Endothelial cell of hepatic sinusoid (primary cell): Measurements from ENCODE around the gene FZD10.

ENCODE experiments used
- in situ Hi-C: cut with HindIII; loops from 2 replicates; pipeline ENCODE4 v1.10.0; 2017; ENCODE audit warnings: low sequenced_read_pairs

FZD10 gene

GRCh38 chr12:130178282-130178681 is 16.0 kb downstream of the FZD10 start:
- in situ Hi-C loops: no loop called here

DNA sequence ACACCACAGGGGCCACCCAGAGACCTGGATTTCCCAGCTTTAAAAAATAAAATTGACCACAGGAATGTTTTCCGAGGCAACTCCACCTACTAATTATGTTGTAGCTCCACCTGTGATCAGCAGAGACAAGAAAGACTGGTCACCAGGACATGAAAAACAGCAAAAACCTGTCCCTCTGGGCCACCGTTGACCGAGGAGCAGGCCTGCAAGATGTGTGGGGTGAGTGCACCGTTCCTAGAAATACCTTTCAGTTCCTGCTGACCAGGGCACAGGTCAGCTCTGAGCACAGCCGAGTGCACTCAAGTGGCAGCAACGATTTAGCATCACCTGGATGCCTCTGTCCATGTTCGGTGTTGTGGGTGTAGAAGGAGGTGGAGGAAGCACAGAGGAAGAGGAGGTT is 16.9 kb downstream of the FZD10 start:
- in situ Hi-C loops: no loop called here

- in situ Hi-C loops: no loop called here
These were observed 17.4 kb downstream of the FZD10 start for GRCh38 chr12:130179621-130180020.

DNA sequence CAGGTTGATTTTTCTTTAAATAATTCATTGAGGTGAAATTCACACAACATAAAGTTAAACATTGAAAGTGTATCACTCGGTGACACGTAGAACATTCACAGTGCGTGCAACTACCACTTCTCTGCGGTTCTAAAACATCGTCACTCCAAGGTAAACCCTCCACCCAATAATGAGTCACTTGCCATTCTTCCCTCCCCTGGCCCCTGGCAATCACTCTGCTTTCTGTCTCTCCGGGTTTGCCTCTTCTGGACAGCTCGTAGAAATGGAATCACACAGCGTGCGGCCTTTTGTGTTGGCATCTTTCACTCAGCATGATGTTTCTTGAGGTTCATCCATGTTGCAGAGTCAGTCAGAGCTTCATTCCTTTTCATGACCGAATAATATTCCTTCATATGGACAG is 18.9 kb downstream of the FZD10 start:
- in situ Hi-C loops: no loop called here

- in situ Hi-C loops: no loop called here
These were observed 21.5 kb downstream of the FZD10 start for GRCh38 chr12:130183585-130184370.

DNA sequence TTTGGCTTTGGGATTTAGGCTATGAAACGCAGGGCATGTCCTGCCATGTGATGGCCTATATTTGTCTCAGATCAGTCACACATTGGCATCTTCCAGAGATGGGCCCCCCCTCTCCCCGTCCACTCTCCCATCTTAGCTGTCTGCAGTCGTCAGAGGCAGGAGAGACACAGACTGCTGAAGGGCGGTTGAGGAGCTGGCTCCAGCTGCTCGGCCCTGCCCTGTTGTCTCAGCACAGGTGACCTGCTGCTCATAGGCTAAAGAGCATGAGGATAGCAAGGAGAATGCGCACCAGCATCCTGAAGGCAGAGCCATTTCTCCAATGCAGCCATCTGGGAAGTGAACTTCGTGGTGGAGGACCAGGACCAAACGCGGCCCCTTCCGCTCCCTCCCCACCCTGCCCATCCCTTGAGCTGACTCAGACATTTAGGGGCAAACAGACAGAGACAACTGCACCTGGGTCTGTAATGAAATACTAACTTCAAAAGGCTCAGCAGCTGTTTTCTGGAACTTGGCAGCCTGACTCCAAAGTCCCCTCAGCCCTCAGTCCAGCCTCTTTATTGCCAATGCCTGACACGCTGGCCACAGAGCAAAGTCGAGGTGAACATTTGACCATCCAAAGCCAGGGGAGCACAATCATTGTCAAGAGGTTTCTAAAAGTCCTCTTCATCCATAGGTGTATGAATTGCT is 22.3 kb downstream of the FZD10 start:
- in situ Hi-C loops: no loop called here

DNA sequence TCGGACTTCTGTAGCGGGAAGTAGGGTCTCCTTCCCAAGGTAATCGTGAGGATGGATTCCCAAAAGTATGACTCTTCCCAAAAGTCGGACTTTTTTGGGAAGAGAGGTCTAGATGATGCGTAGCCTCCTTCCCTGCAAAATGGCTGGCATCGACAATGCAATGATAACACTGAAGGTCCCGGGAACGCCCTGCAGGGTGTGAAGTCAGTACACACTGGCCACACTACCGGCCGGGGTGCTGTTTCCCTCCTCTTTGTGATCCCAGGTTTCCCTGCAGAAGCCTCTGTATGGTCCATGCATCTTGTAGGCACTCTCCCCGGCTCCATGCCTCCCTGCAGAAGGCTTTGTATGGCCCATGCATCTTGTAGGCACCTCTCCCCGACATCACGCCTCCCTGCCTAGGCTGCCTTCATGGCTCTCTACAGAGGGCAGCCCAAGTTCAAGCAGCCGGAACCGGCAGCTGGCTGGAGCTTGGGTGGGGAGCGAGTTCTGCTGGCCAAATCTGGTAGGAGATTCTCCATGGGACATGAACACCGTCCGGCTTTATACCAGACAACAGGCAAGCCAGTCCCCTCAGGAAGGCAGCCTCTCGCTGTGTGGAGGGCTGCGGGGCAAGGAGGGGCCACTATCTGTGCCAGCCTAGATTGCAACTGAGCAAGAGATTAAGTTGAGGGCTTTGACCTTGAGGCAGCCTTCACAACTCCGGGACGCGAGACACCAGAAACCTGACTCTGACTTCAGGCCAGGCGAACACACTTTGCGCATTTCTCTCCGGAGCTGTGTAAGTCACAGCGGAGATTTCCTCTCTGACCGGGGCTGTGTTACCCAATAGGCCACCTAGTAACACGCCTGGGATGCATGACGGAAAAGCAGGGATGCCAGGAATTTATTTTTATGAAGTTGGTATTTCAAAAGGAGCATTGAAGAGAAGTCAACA is 23.5 kb downstream of the FZD10 start:
- in situ Hi-C loops: no loop called here

DNA sequence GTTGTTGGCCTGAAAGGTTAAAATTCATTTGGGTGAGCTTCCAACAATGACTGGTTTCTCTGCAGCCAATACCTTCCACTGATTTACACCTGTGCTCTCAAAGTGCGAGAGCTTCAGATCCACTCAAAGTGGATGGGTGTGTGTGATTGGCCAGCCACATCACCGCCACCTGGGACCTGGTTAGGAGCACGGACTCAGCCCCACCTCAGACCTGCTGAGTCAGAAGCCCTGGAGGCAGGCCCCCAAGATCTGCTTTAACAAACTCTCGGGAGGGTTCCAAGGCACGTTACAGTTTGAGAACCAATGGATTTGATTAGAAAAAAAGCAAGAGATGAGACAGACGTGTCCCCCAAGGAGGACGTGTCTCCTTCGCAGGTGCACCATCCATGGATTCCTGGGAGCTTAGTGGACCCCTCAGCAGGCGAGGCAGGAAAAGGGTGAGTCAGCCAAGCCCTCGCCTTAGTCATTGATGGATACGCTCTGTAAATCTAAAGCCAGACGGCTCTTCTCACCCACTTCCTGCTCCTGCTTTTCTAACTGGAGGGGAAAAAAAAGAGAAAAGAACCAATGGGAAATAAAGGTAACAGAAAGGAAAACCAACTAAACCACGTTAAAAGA is 24.5 kb downstream of the FZD10 start:
- in situ Hi-C loops: no loop called here

DNA sequence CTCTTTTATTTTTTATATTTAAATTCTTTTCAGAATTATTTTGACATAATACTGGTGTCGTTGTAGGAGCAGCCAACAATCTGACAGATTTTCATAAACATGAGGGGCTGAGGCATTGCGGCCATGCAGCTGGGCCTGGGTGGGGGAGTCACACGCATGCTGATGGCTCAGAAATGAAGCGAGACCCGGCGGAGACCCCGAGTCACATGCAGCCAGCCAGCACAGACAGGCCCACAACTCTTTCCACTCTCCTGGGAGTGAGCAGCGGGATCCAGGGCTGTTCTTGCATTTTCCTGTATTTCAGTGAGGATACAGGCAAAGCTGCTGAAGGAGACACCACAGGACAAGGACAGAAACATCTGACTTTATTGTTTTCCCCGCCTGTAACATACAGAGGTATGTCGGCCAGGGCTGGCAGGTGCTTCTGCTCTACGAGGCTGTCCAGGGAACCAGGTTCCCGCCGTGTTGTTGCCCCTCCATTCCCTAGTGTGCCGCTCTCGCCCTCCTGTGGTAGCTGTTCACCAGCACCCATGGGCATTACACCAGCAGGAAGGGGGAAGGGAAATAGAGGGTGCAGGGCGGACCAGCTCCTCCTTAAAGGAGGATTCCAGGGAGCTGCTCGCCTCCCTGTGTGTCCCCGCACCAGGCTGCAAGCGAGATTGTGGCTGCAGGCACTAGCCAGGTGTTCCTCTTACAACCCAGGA is 30.5 kb downstream of the FZD10 start:
- in situ Hi-C loops: no loop called here

- in situ Hi-C loops: no loop called here
These were observed 31.9 kb downstream of the FZD10 start for GRCh38 chr12:130194154-130194553.

DNA sequence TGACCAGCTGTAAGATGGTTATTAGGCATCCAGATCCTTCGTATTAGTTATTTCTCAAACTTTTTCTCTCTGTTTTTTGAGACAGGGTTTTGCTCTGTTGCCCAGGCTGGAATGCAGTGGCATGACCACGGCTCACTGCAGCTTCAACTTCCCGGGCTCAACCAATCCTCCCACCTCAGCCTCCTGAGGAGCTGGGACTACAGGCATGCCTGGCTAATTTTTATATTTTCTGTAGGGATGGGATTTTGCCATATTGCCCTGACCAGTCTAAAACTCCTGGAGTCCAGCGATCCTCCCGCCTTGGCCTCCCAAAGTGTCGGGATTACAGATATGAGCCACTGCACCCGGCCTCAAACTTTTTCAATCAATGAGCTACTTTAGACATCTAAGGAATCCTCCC is 33.1 kb downstream of the FZD10 start:
- in situ Hi-C loops: no loop called here

GRCh38 chr12:130195776-130196175 is 33.5 kb downstream of the FZD10 start:
- in situ Hi-C loops: no loop called here

- in situ Hi-C loops: no loop called here
These were observed 34.6 kb downstream of the FZD10 start for GRCh38 chr12:130196827-130197226.

DNA sequence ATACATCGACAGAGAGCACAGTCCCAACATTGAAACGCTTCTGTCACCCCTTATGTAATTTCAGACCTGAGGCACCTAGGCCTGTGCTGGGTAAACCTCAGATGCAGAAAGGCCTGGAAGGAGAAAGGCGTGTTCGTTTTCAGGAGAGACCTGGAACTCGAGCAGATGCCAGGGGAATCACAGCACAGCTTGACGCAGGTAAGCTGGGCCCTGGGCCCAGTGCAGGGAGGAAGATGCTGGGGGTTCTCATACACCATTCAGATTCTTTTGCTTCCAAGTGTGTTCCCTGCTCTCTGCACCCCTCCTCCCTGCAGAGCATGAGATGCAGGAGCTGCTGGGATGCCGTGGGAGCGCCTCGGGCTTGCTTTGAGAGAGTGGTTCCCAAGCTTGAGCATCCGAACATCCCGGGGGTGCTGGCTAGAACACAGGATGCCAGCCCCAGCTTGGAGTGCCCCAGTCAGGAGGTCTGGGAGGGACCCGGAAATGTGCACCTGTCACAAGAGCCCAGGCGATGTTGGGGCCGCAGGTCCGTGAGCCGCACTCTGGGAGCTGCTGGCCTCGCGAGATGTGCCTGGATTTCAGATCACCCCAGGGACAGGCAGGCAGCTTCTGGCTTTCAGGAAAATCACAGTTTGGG is 35.9 kb downstream of the FZD10 start:
- in situ Hi-C loops: no loop called here

GRCh38 chr12:130198663-130199060 is 36.4 kb downstream of the FZD10 start:
- in situ Hi-C loops: no loop called here

DNA sequence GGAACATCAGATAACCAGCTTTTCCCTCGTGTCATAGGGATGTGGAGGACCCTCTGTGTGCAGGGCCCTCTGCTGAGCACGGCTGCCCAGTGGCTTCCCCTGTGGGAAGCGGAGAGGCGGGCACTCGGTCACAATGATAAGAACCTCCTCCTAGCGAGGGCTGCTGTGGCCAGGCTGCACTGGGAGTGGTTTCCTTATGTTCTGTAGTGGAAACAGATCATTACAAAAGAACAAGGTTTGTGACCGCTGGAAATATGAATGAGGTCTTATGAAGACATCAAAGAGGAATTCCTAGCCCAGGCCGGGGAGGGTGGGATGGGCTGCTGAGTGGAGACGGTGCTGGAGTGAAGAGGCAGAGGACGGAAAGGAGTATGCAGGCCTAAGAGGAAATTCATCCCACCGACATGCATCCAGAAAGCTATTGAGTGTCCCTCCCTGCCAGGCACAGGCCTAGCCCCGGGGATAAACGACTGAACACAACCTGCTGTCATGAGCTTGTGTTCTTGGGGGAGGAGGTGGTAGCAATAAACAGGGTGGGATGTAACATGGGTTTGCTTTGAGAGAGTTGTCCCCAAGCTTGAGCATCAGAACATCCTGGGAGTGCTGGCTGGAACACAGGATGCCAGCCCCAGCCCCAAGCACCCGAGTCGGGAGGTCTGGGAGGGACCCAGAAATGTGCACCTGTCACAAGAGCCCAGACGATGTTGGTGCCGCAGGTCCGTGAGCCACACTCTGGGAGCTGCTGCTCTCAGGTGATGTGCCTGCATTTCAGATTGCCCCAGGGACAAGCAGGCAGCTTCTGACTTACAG is 37.5 kb downstream of the FZD10 start:
- in situ Hi-C loops: no loop called here

- in situ Hi-C loops: no loop called here
These were observed 38.2 kb downstream of the FZD10 start for GRCh38 chr12:130200445-130200844.

GRCh38 chr12:130201037-130201436 is 38.8 kb downstream of the FZD10 start:
- in situ Hi-C loops: no loop called here

DNA sequence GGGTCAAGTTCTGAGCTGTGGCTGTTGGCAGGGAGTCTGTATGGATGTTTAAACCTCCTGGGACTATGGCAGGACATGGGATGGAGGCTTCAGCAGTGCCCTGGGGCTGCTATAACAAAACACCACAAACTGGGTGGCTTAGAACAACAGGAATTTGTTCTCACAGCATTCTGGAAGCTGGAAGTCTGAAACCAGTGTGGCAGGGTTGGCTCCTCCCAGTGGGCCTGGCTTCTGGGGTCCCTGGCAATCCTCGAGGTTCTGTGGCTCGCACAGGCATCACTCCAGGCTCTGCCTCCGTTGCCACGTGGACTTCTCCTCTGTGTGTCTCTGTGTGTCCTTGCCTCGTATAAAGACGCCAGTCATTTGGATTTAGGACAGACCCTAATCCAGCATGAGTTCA is 39.9 kb downstream of the FZD10 start:
- in situ Hi-C loops: no loop called here
